ENCODE data around the gene TRIM44.

DNA sequence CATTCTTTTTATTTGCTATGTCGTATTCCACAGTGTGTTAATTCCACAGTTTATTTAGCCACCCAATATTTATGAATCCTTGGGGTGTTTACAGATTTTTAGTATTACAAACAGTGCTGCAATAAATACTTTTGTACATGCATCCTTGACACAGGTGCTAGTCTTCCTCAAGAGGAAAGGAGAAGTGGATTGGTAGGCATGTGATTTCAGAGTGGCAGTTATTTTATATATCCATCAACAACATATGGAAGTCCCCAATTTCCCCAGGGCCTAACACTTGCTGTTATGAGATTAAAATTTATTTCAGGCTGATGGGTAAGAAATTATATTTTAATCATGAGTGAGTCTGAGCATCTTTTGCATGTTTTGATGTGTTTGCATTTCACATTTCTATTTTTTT lies 17.9 kb downstream of the TRIM44 start:
- TF ChIP-seq POLR2A (IDR thresholded peaks at IDR 0.05; ENCODE audit: low read length) = no peak
- TF ChIP-seq FOSL2 (IDR thresholded peaks at IDR 0.05) = no peak
- TF ChIP-seq FOSL2 (CRISPR knock-in tag; IDR thresholded peaks at IDR 0.05) = no peak
- no peak for TF ChIP-seq CBX2 (IDR thresholded peaks at IDR 0.05; ENCODE audit: borderline replicate concordance, low read depth)
- TF ChIP-seq EP300 (IDR thresholded peaks at IDR 0.05) = no peak
- TF ChIP-seq, protein P1, sequence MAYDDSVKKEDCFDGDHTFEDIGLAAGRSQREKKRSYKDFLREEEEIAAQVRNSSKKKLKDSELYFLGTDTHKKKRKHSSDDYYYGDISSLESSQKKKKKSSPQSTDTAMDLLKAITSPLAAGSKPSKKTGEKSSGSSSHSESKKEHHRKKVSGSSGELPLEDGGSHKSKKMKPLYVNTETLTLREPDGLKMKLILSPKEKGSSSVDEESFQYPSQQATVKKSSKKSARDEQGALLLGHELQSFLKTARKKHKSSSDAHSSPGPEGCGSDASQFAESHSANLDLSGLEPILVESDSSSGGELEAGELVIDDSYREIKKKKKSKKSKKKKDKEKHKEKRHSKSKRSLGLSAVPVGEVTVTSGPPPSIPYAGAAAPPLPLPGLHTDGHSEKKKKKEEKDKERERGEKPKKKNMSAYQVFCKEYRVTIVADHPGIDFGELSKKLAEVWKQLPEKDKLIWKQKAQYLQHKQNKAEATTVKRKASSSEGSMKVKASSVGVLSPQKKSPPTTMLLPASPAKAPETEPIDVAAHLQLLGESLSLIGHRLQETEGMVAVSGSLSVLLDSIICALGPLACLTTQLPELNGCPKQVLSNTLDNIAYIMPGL (CRISPR knock-in tag; IDR thresholded peaks at IDR 0.05; ENCODE audit: borderline replicate concordance) = no peak
- TF ChIP-seq, protein P2, sequence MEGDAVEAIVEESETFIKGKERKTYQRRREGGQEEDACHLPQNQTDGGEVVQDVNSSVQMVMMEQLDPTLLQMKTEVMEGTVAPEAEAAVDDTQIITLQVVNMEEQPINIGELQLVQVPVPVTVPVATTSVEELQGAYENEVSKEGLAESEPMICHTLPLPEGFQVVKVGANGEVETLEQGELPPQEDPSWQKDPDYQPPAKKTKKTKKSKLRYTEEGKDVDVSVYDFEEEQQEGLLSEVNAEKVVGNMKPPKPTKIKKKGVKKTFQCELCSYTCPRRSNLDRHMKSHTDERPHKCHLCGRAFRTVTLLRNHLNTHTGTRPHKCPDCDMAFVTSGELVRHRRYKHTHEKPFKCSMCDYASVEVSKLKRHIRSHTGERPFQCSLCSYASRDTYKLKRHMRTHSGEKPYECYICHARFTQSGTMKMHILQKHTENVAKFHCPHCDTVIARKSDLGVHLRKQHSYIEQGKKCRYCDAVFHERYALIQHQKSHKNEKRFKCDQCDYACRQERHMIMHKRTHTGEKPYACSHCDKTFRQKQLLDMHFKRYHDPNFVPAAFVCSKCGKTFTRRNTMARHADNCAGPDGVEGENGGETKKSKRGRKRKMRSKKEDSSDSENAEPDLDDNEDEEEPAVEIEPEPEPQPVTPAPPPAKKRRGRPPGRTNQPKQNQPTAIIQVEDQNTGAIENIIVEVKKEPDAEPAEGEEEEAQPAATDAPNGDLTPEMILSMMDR (IDR thresholded peaks at IDR 0.05) = no peak
- TF ChIP-seq RAD21 (conservative IDR thresholded peaks at IDR 0.05 in 1 of 2, IDR thresholded peaks at IDR 0.05 in 1 of 2) = no peak
- TF ChIP-seq JUNB (IDR thresholded peaks at IDR 0.05) = no peak
- TF ChIP-seq SREBF2 (IDR thresholded peaks at IDR 0.05) = no peak

Measured in A549 (cell line).